Kidney epithelial cell (primary cell): ENCODE data around the gene DHTKD1. TPM values are rescaled to one million over a fixed set of nuclear protein-coding genes. Genes with fewer than 3 reads are reported as not detected.
"Not testable (repeated sequence)": the region's sequence is repeated elsewhere in the genome, so short reads cannot be mapped to it uniquely, and the experiment has no call there.

Source experiments
- DNase-seq: peaks from one replicate; pipeline ENCODE4 v3.0.0-alpha.2; 2010; ENCODE audit warnings: low read depth
- H3K27me3 ChIP-seq: 2 replicates; pipeline ENCODE4 v1.6.0; 2011; ENCODE audit warnings: low read length; ENCODE audit not compliant: control insufficient read depth, insufficient read depth
- H3K36me3 ChIP-seq: 2 replicates; pipeline ENCODE4 v1.5.1; 2011; ENCODE audit warnings: low read length; ENCODE audit not compliant: control insufficient read depth, insufficient read depth
- H3K4me3 ChIP-seq: 2 replicates; pipeline ENCODE4 v1.5.1; 2011; ENCODE audit warnings: low read depth, mild to moderate bottlenecking, control low read depth, low read length
- CTCF ChIP-seq: IDR thresholded peaks from 2 replicates; pipeline ENCODE4 v1.5.1; 2011; ENCODE audit warnings: mild to moderate bottlenecking, moderate library complexity, low read length, control low read depth, inconsistent platforms; ENCODE audit not compliant: insufficient read depth, poor library complexity, severe bottlenecking
- total RNA-seq: library from RNA; depleted of rRNA; stranded (reverse); fragments of >200 nt; gene quantifications from 2 replicates; pipeline ENCODE4 v1.2.3, GENCODE V29; 2015

DHTKD1 gene
- total RNA-seq, 1 donor from 2014 or later = 17.3 TPM

- H3K36me3 ChIP-seq = no peaks in the 10 kb centered on the region
- no peak for DNase-seq
- H3K27me3 ChIP-seq = no peaks in the 10 kb centered on the region
- no peak overlapping the region for H3K4me3 ChIP-seq
- TF ChIP-seq CTCF = no peak
These were observed 13.0 kb upstream of the DHTKD1 start for GRCh38 chr10:12055732-12056131.

- Histone ChIP-seq H3K27me3 (no peaks in the 10 kb centered on the region), H3K4me3 (no peak overlapping the region), H3K36me3 (no peaks in the 10 kb centered on the region)
- no peak for DNase-seq
- TF ChIP-seq CTCF = no peak
These were observed 12.0 kb upstream of the DHTKD1 start for GRCh38 chr10:12056748-12057147.

GRCh38 chr10:12061124-12061523 lies 7.6 kb upstream of the DHTKD1 start:
- Histone ChIP-seq H3K36me3 (no peaks in the 10 kb centered on the region), H3K27me3 (no peaks in the 10 kb centered on the region), H3K4me3 (no peak overlapping the region)
- DNase-seq = no peak
- no peak for TF ChIP-seq CTCF

- DNase-seq = no peak
- TF ChIP-seq CTCF = no peak
- no peak overlapping the region for H3K4me3 ChIP-seq
- H3K27me3 ChIP-seq = no peaks in the 10 kb centered on the region
- no peaks in the 10 kb centered on the region for H3K36me3 ChIP-seq
These were observed 5.8 kb upstream of the DHTKD1 start for GRCh38 chr10:12062754-12063482.

- DNase-seq = no peak
- H3K4me3 ChIP-seq = no peak overlapping the region
- TF ChIP-seq CTCF = no peak
- H3K36me3 ChIP-seq = no peaks in the 10 kb centered on the region
- no peaks in the 10 kb centered on the region for H3K27me3 ChIP-seq
These were observed 5.3 kb upstream of the DHTKD1 start for GRCh38 chr10:12063483-12063818.

- no peaks in the 10 kb centered on the region for H3K27me3 ChIP-seq
- no peaks in the 10 kb centered on the region for H3K36me3 ChIP-seq
- peak; percentile 85 for DNase-seq
- H3K4me3 ChIP-seq = no peak overlapping the region
- TF ChIP-seq CTCF = no peak
These were observed 1.4 kb upstream of the DHTKD1 start for GRCh38 chr10:12067336-12067735.

GRCh38 chr10:12071441-12071840 lies 2.7 kb downstream of the DHTKD1 start:
- H3K4me3 ChIP-seq, H3K27me3 ChIP-seq, DNase-seq, H3K36me3 ChIP-seq: not testable (repeated sequence)
